ENCODE data around the gene TTLL11. TPM values are rescaled to one million over a fixed set of nuclear protein-coding genes. Genes with fewer than 3 reads are reported as not detected.

The TTLL11 gene
- total RNA-seq, 1 experiment from 2014 or later: 1.5 TPM

- no peaks in the 10 kb centered on the region for H3K9me3 Mint-ChIP-seq
Measured at GRCh38 chr9:122141671-122142070, 48.6 kb upstream of the TTLL11 start.

More at GRCh38 chr9:122141671-122142070, 48.6 kb upstream of the TTLL11 start:
- Histone ChIP-seq H2BK12ac (ENCODE audit: insufficient read length, low read depth, low read length) (no peak overlapping the region), H2AFZ (ENCODE audit: low read length) (no peak overlapping the region), H4K8ac (replicated peaks; ENCODE audit: insufficient read length, low read depth, low read length) (no peak overlapping the region), H2BK15ac (ENCODE audit: low read depth, low read length) (no peak overlapping the region), H3K56ac (ENCODE audit: insufficient read length, low read depth, low read length) (no peak overlapping the region), H3K18ac (ENCODE audit: insufficient read length, low read depth, low read length) (no peak overlapping the region), H3K79me2 (ENCODE audit: insufficient read depth, low read length) (no peaks in the 10 kb centered on the region), H3T11ph (ENCODE audit: low read length) (no peak overlapping the region), H4K20me1 (ENCODE audit: control insufficient read depth, insufficient read depth, insufficient read length) (no peaks in the 10 kb centered on the region), H2BK20ac (ENCODE audit: low read depth, low read length, poor library complexity, severe bottlenecking) (no peak overlapping the region), H3K4me2 (ENCODE audit: insufficient read depth, insufficient read length, low read length) (no peak overlapping the region), H3K4ac (ENCODE audit: low read depth, low read length) (no peak overlapping the region), H2BK120ac (ENCODE audit: low read depth, low read length, poor library complexity, severe bottlenecking) (no peak overlapping the region), H3K27me3 (ENCODE audit: insufficient read depth, low read length) (no peaks in the 10 kb centered on the region), H3K23ac (ENCODE audit: insufficient read length, low read depth, low read length) (no peak overlapping the region), H2BK5ac (ENCODE audit: insufficient read length, low read length) (no peak overlapping the region), H3K9me3 (ENCODE audit: control insufficient read depth, low read depth, low read length) (no peaks in the 10 kb centered on the region), H2AK5ac (ENCODE audit: insufficient read length, low read length) (no peak overlapping the region), H3K23me2 (ENCODE audit: insufficient read length, low read depth, low read length, poor library complexity, severe bottlenecking) (no peaks in the 10 kb centered on the region), H3K79me1 (ENCODE audit: insufficient read depth, low read depth, low read length, poor library complexity, severe bottlenecking) (no peaks in the 10 kb centered on the region), H3K9ac (ENCODE audit: extremely low read depth, insufficient read length, low read length) (no peak overlapping the region), H3K14ac (ENCODE audit: insufficient read depth, low read length) (no peak overlapping the region), H3K27ac (ENCODE audit: insufficient read length, low read depth, low read length) (no peak overlapping the region), H4K5ac (ENCODE audit: insufficient read length, low read depth, low read length) (no peak overlapping the region), H4K91ac (ENCODE audit: insufficient read length, low read depth, low read length) (no peak overlapping the region), H3K4me1 (ENCODE audit: insufficient read depth, low read length) (peaks cover 2% of the 10 kb centered on the region; the same call in 1 of the 2 replicates)
- Mint-ChIP-seq H3K36me3 (ENCODE audit: insufficient read depth in 1 of 3, low read depth in 3 of 3) (peaks cover 8 to 28% (median 19%) of the 10 kb centered on the region in 3 experiments), H3K27ac (no peak overlapping the region), H3K4me1 (peaks cover 9 to 14% of the 10 kb centered on the region in 2 experiments; a peak in 3 of 4 replicates), H3K27me3 (ENCODE audit: low read depth) (no peaks in the 10 kb centered on the region), H3K4me3 (no peak overlapping the region)
- DNase-seq: no peak
- TF ChIP-seq CTCF (conservative IDR thresholded peaks at IDR 0.05): no peak
- no CpG with 5 or more reads among the region's 5 CpGs for WGBS (ENCODE audit: extremely low coverage, insufficient read length, low lambda C conversion rate)

All from H9 (cell line).